Measurements from ENCODE around the gene SIPA1. TPM values are rescaled to one million over a fixed set of nuclear protein-coding genes. Genes with fewer than 3 reads are reported as not detected.

SIPA1 gene
- total RNA-seq, 1 experiment from 2014 or later = 65.4 TPM

GRCh38 chr11:65634905-65635731 is 2.8 kb upstream of the SIPA1 start (continued):
- TF ChIP-seq FOXP4 (CRISPR knock-in tag; IDR thresholded peaks at IDR 0.05) = no peak
- TF ChIP-seq ZBTB43 (CRISPR knock-in tag; IDR thresholded peaks at IDR 0.05) = no peak
- TF ChIP-seq, protein P1, sequence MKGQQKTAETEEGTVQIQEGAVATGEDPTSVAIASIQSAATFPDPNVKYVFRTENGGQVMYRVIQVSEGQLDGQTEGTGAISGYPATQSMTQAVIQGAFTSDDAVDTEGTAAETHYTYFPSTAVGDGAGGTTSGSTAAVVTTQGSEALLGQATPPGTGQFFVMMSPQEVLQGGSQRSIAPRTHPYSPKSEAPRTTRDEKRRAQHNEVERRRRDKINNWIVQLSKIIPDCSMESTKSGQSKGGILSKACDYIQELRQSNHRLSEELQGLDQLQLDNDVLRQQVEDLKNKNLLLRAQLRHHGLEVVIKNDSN (CRISPR knock-in tag; IDR thresholded peaks at IDR 0.05) = no peak

DNA sequence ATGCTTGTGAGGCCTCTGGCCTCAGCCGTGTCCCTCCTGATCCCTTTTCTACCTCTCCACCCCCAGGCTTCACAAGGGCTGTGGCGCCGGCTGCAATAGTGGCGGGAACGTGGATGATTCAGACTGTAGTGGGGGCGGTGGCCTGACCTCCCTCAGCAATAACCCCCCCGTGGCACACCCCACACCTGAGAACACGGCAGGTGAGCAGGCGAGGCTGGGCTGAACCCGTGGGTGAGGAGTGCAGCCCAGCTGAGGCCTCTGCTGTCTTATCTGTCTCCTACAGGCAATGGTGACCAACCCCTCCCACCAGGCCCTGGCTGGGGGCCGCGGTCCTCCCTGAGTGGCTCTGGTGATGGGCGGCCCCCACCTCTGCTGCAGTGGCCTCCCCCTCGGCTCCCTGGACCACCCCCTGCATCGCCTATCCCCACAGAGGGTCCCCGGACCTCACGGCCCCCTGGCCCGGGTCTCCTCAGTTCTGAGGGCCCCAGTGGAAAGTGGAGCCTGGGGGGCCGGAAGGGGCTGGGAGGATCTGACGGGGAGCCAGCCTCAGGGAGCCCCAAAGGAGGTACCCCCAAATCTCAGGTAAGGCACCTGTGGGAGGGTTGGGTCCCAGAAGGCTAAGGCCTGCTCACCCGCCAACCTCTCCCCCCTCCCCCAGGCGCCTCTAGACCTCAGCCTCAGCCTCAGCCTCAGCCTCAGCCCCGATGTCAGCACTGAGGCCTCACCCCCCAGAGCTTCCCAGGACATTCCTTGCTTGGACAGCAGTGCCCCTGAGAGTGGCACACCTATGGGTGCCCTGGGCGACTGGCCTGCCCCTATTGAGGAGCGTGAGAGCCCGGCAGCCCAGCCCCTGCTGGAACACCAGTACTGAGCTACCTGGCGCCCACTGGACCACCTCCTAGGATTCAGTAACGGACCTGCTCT is 1.5 kb upstream of the SIPA1 start:
- Mint-ChIP-seq H3K4me3 (no peak overlapping the region), H3K27ac (peak overlapping the region; percentile 94)

More for the DNA sequence above, 1.5 kb upstream of the SIPA1 start:
- Mint-ChIP-seq H3K9me3 (no peaks in the 10 kb centered on the region), H3K27me3 (ENCODE audit: low read depth) (no peaks in the 10 kb centered on the region), H3K4me1 (peaks cover 16% of the 10 kb centered on the region), H3K36me3 (peaks cover 14% of the 10 kb centered on the region)
- CTCF ChIA-PET = interaction anchor here (0.6 to 2.2 kb wide), 2 partner anchors 11 to 90 kb away, joined by 3 to 8 read pairs; no protein-coding TSS in a partner anchor
- ATAC-seq (no peak), DNase-seq (ENCODE audit: low spot score) (no peak)
- TF ChIP-seq, protein P2, sequence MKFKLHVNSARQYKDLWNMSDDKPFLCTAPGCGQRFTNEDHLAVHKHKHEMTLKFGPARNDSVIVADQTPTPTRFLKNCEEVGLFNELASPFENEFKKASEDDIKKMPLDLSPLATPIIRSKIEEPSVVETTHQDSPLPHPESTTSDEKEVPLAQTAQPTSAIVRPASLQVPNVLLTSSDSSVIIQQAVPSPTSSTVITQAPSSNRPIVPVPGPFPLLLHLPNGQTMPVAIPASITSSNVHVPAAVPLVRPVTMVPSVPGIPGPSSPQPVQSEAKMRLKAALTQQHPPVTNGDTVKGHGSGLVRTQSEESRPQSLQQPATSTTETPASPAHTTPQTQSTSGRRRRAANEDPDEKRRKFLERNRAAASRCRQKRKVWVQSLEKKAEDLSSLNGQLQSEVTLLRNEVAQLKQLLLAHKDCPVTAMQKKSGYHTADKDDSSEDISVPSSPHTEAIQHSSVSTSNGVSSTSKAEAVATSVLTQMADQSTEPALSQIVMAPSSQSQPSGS (CRISPR knock-in tag; IDR thresholded peaks at IDR 0.05; ENCODE audit: borderline replicate concordance, low read depth) = no peak
- TF ChIP-seq ATF1 (CRISPR knock-in tag; IDR thresholded peaks at IDR 0.05) = no peak
- no peak for TF ChIP-seq TEAD1 (CRISPR knock-in tag; IDR thresholded peaks at IDR 0.05)
- TF ChIP-seq ELF4 (CRISPR knock-in tag; IDR thresholded peaks at IDR 0.05; ENCODE audit: low read depth) = no peak
- TF ChIP-seq, protein P3, sequence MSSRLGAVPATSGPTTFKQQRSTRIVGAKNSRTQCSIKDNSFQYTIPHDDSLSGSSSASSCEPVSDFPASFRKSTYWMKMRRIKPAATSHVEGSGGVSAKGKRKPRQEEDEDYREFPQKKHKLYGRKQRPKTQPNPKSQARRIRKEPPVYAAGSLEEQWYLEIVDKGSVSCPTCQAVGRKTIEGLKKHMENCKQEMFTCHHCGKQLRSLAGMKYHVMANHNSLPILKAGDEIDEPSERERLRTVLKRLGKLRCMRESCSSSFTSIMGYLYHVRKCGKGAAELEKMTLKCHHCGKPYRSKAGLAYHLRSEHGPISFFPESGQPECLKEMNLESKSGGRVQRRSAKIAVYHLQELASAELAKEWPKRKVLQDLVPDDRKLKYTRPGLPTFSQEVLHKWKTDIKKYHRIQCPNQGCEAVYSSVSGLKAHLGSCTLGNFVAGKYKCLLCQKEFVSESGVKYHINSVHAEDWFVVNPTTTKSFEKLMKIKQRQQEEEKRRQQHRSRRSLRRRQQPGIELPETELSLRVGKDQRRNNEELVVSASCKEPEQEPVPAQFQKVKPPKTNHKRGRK (CRISPR knock-in tag; IDR thresholded peaks at IDR 0.05; ENCODE audit: borderline replicate concordance) = no peak
- TF ChIP-seq MLX (CRISPR knock-in tag; IDR thresholded peaks at IDR 0.05) = no peak
- TF ChIP-seq, protein P4, sequence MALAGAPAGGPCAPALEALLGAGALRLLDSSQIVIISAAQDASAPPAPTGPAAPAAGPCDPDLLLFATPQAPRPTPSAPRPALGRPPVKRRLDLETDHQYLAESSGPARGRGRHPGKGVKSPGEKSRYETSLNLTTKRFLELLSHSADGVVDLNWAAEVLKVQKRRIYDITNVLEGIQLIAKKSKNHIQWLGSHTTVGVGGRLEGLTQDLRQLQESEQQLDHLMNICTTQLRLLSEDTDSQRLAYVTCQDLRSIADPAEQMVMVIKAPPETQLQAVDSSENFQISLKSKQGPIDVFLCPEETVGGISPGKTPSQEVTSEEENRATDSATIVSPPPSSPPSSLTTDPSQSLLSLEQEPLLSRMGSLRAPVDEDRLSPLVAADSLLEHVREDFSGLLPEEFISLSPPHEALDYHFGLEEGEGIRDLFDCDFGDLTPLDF (CRISPR knock-in tag; IDR thresholded peaks at IDR 0.05) = no peak
- no peak for TF ChIP-seq OVOL2 (CRISPR knock-in tag; IDR thresholded peaks at IDR 0.05; ENCODE audit: borderline replicate concordance)
- POLR2A ChIA-PET = no interaction called here

Measured in WTC11 (cell line).